CD4-positive, alpha-beta T cell treated with Interleukin-2 at 100 ng/mL for 4 hours (primary cell): ENCODE measurements around the gene LRRC74A.

Source experiments
- DNase-seq: peaks from one replicate; pipeline ENCODE4 v3.0.0-alpha.2; 2020; ENCODE audit warnings: low spot score

The LRRC74A gene

GRCh38 chr14:76848879-76849278 is 22.7 kb downstream of the LRRC74A start:
- no peak for DNase-seq

- no peak for DNase-seq
Measured at GRCh38 chr14:76855066-76855465, 28.9 kb downstream of the LRRC74A start.

- DNase-seq = no peak
Measured at GRCh38 chr14:76856769-76857168, 30.6 kb downstream of the LRRC74A start.

GRCh38 chr14:76861574-76862255 is 35.5 kb downstream of the LRRC74A start:
- no peak for DNase-seq

GRCh38 chr14:76862546-76863282 is 36.5 kb downstream of the LRRC74A start:
- no peak for DNase-seq

- DNase-seq = no peak
Measured at GRCh38 chr14:76863724-76864407, 37.7 kb downstream of the LRRC74A start.

- no peak for DNase-seq
Measured at GRCh38 chr14:76866456-76866855, 40.2 kb downstream of the LRRC74A start.

GRCh38 chr14:76867516-76868453 is 41.6 kb downstream of the LRRC74A start:
- peak; percentile 21 for DNase-seq

GRCh38 chr14:76868454-76869170 is 42.4 kb downstream of the LRRC74A start:
- no peak for DNase-seq

- DNase-seq = no peak
Measured at GRCh38 chr14:76870166-76870565, 44.0 kb downstream of the LRRC74A start.

- DNase-seq = peak; percentile 74
Measured at GRCh38 chr14:76872796-76873432, 46.7 kb downstream of the LRRC74A start.

- DNase-seq = no peak
Measured at GRCh38 chr14:76874734-76875133, 48.5 kb downstream of the LRRC74A start.

- peak; percentile 54 for DNase-seq
Measured at GRCh38 chr14:76876076-76876475, 49.9 kb downstream of the LRRC74A start.

- DNase-seq = no peak
Measured at GRCh38 chr14:76877871-76878270, 51.7 kb downstream of the LRRC74A start.

- DNase-seq = no peak
Measured at GRCh38 chr14:76880449-76880848, 54.2 kb downstream of the LRRC74A start.

GRCh38 chr14:76881348-76881747 is 55.1 kb downstream of the LRRC74A start:
- DNase-seq = no peak

- no peak for DNase-seq
Measured at GRCh38 chr14:76882651-76883050, 56.4 kb downstream of the LRRC74A start.

GRCh38 chr14:76883447-76883846 is 57.2 kb downstream of the LRRC74A start:
- DNase-seq = no peak

GRCh38 chr14:76884394-76884793 is 58.2 kb downstream of the LRRC74A start:
- DNase-seq = no peak

- no peak for DNase-seq
Measured at GRCh38 chr14:76884853-76885276, 58.7 kb downstream of the LRRC74A start.

- DNase-seq = no peak
Measured at GRCh38 chr14:76887191-76887590, 61.0 kb downstream of the LRRC74A start.
